Panc1 (cell line): Measurements from ENCODE around the gene NRP1.

ENCODE experiments used
- TCF7L2 ChIP-seq: IDR thresholded peaks from 2 replicates; pipeline ENCODE4 v1.6.1; 2011; ENCODE audit warnings: mild to moderate bottlenecking, low read depth, low read length, inconsistent platforms
- TF ChIP-seq, protein P1 (sequence below): fragments of 450-650 bp; IDR thresholded peaks from 2 replicates; pipeline ENCODE4 v1.5.1; 2017; ENCODE audit warnings: mild to moderate bottlenecking

DNA sequence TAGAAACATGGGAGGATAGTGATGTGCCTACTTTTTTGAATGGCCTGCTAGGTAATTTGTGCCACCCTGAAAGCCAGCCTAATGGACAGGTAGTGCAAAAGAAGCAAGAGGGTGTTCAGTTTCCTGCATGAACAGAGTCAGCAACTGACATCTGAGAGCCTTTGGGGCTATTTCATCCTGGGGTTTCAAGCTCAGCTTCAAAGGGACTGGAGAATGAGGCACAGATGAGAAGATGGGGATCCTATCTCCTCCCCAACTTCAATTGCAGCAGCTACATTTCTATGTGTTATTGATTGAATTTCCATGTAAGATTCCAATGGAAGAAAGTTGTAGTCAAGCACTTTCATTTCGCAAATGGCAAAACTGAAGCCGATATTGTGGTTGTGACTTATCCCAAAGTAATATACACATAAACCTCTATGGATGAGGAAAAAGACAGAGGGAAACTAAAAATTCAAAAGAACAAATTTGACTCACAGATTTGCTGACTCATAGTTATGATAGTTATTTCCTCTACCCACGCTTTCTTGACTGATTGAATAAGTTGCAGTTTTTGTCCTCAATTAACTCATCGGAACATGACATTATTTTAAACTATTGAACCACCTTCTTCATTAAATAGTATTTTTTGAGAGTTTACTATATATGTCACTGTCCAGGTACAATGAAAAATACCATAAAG lies 42.6 kb upstream of the NRP1 start:
- TF ChIP-seq, protein P1, sequence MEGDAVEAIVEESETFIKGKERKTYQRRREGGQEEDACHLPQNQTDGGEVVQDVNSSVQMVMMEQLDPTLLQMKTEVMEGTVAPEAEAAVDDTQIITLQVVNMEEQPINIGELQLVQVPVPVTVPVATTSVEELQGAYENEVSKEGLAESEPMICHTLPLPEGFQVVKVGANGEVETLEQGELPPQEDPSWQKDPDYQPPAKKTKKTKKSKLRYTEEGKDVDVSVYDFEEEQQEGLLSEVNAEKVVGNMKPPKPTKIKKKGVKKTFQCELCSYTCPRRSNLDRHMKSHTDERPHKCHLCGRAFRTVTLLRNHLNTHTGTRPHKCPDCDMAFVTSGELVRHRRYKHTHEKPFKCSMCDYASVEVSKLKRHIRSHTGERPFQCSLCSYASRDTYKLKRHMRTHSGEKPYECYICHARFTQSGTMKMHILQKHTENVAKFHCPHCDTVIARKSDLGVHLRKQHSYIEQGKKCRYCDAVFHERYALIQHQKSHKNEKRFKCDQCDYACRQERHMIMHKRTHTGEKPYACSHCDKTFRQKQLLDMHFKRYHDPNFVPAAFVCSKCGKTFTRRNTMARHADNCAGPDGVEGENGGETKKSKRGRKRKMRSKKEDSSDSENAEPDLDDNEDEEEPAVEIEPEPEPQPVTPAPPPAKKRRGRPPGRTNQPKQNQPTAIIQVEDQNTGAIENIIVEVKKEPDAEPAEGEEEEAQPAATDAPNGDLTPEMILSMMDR = no peak
- TF ChIP-seq TCF7L2 = no peak
